Measurements from ENCODE around the gene CLHC1.
"Not testable (repeated sequence)": the region's sequence is repeated elsewhere in the genome, so short reads cannot be mapped to it uniquely, and the experiment has no call there.

Gene CLHC1

DNA sequence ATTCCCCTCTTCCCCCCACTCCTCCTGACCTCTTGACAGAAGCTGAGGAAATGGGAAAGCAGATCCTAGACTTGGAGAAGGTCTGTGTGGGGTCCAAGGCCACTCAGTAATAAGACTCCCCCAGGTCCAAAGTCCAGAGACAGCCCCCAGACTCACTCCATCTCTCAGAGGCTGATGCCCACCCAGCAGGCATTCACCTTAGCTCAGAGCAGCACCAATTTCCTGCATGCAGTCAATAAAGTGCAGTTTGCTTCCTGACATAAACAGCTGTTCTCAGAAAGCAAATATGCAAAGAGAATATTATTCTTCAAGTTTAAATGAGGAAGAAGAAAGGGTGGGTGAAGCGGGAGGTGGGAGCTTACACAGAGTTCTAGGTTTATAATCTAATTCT, 97.8 kb downstream of the CLHC1 start:
- no peak for DNase-seq (ENCODE audit: low read depth)

- peak; percentile 68 for DNase-seq (ENCODE audit: low read depth)
Observed at GRCh38 chr2:55133467-55134315, 98.4 kb downstream of the CLHC1 start.

DNA sequence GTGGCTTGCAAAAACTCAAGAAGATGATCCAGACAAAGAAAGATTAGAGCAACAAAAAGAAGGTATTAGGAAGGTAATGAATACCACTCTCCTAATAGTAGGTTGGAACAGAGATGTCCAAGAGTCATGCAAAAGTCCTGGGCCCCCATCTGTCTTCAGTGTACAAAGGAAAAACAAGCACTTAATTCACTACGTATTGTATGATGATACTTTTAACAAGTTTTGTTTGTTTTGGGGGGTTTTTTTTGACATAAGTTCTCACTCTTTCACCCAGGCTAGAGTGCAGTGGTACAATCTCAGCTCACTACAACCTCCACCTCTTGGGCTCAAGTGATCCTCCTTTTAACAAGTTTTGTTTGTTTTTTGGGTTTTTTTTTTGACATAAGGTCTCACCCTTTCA, 101.2 kb downstream of the CLHC1 start:
- no peak for DNase-seq (ENCODE audit: low read depth)

- DNase-seq (ENCODE audit: low read depth) = not testable (repeated sequence)
Observed at GRCh38 chr2:55126643-55127042, 105.5 kb downstream of the CLHC1 start.
